Type B pancreatic cell (in vitro differentiated cells): ENCODE data around the gene MYLIP. TPM values are rescaled to one million over a fixed set of nuclear protein-coding genes. Genes with fewer than 3 reads are reported as not detected.
A peak's percentile ranks its signal among the peaks of the same experiment; 100 is the strongest.

Experiments used
- DNase-seq: peaks from one replicate; pipeline ENCODE4 v3.0.0; 2021; ENCODE audit warnings: mixed read lengths; ENCODE audit not compliant: unreplicated experiment; ENCODE audit errors: extremely low spot score
- H3K27ac Mint-ChIP-seq: 2 replicates; pipeline ENCODE4 v1.8.0; 2021; ENCODE audit warnings: mild to moderate bottlenecking, mixed read lengths
- H3K27me3 Mint-ChIP-seq: 2 replicates; pipeline ENCODE4 v1.8.0; 2021; ENCODE audit warnings: mixed read lengths
- H3K36me3 Mint-ChIP-seq: 2 replicates; pipeline ENCODE4 v1.8.0; 2021; ENCODE audit warnings: mixed read lengths
- H3K4me1 Mint-ChIP-seq: one replicate; pipeline ENCODE4 v1.8.0; 2021; ENCODE audit warnings: mixed read lengths; ENCODE audit not compliant: unreplicated experiment
- H3K4me3 Mint-ChIP-seq: 2 replicates; pipeline ENCODE4 v1.8.0; 2021; ENCODE audit warnings: mild to moderate bottlenecking, mixed read lengths
- H3K9me3 Mint-ChIP-seq: 2 replicates; pipeline ENCODE4 v1.8.0; 2021; ENCODE audit warnings: mixed read lengths
- CTCF ChIP-seq: fragments of 200-600 bp; sonication (generic); conservative IDR thresholded peaks from 2 replicates; pipeline ENCODE4 v1.5.0; 2021; ENCODE audit warnings: antibody characterized with exemption, mild to moderate bottlenecking
- total RNA-seq: library from RNA; stranded (reverse); gene quantifications from 2 replicates; pipeline ENCODE4 v1.2.1, GENCODE V29; 2021; ENCODE audit warnings: low replicate concordance

MYLIP gene
- total RNA-seq, 1 donor from 2014 or later: 54.9 TPM

GRCh38 chr6:16134430-16134829 is 5.5 kb downstream of the MYLIP start:
- H3K36me3 Mint-ChIP-seq: peaks cover 29% of the 10 kb centered on the region
- TF ChIP-seq CTCF: no peak
- no peak overlapping the region for H3K27ac Mint-ChIP-seq
- H3K27me3 Mint-ChIP-seq: no peaks in the 10 kb centered on the region
- H3K9me3 Mint-ChIP-seq: no peaks in the 10 kb centered on the region
- peaks cover 56% of the 10 kb centered on the region for H3K4me1 Mint-ChIP-seq
- H3K4me3 Mint-ChIP-seq: peak overlapping the region; percentile 50
- DNase-seq: no peak

GRCh38 chr6:16135066-16135465 is 6.2 kb downstream of the MYLIP start:
- peaks cover 62% of the 10 kb centered on the region for H3K4me1 Mint-ChIP-seq
- H3K4me3 Mint-ChIP-seq: peak overlapping the region; percentile 78
- no peak for TF ChIP-seq CTCF
- no peaks in the 10 kb centered on the region for H3K27me3 Mint-ChIP-seq
- DNase-seq: no peak
- no peaks in the 10 kb centered on the region for H3K9me3 Mint-ChIP-seq
- peaks cover 32% of the 10 kb centered on the region for H3K36me3 Mint-ChIP-seq
- H3K27ac Mint-ChIP-seq: peak overlapping the region; percentile 12

DNA sequence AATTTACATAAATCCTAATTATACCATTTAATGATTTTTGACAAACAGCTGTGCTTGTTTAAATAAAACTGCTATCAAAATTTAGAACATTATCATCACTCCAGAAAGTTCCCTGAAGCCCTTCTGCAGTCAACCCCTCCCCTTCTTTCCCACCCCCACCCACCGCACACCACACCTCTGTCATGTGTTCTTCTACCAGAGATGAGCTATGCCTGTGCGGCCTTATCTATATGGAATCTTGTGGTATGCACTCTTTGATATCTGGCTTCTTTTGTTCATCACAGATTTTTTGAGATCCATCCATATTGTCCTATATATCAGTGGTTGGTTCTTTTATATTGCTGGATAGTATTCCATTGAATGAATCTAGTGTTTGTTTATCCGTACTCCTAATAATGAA is 7.2 kb downstream of the MYLIP start:
- no peak for DNase-seq
- TF ChIP-seq CTCF: no peak
- Mint-ChIP-seq H3K36me3 (peaks cover 35% of the 10 kb centered on the region), H3K4me1 (peaks cover 71% of the 10 kb centered on the region), H3K9me3 (no peaks in the 10 kb centered on the region), H3K27ac (no peak overlapping the region), H3K27me3 (no peaks in the 10 kb centered on the region), H3K4me3 (peak overlapping the region; percentile 70)

GRCh38 chr6:16136621-16137450 is 8.0 kb downstream of the MYLIP start:
- Mint-ChIP-seq H3K36me3 (peaks cover 36% of the 10 kb centered on the region), H3K4me1 (peaks cover 71% of the 10 kb centered on the region), H3K27me3 (no peaks in the 10 kb centered on the region), H3K4me3 (peak overlapping the region; percentile 70), H3K27ac (peak overlapping the region; percentile 60), H3K9me3 (no peaks in the 10 kb centered on the region)
- DNase-seq: no peak
- no peak for TF ChIP-seq CTCF

- Mint-ChIP-seq H3K27me3 (no peaks in the 10 kb centered on the region), H3K27ac (no peak overlapping the region), H3K4me1 (peaks cover 71% of the 10 kb centered on the region), H3K36me3 (peaks cover 42% of the 10 kb centered on the region), H3K4me3 (peak overlapping the region; percentile 70), H3K9me3 (no peaks in the 10 kb centered on the region)
- TF ChIP-seq CTCF: no peak
- no peak for DNase-seq
Observed at GRCh38 chr6:16137451-16137801, 8.5 kb downstream of the MYLIP start.
